ENCODE measurements around the gene AHCYL1.

The AHCYL1 gene

DNA sequence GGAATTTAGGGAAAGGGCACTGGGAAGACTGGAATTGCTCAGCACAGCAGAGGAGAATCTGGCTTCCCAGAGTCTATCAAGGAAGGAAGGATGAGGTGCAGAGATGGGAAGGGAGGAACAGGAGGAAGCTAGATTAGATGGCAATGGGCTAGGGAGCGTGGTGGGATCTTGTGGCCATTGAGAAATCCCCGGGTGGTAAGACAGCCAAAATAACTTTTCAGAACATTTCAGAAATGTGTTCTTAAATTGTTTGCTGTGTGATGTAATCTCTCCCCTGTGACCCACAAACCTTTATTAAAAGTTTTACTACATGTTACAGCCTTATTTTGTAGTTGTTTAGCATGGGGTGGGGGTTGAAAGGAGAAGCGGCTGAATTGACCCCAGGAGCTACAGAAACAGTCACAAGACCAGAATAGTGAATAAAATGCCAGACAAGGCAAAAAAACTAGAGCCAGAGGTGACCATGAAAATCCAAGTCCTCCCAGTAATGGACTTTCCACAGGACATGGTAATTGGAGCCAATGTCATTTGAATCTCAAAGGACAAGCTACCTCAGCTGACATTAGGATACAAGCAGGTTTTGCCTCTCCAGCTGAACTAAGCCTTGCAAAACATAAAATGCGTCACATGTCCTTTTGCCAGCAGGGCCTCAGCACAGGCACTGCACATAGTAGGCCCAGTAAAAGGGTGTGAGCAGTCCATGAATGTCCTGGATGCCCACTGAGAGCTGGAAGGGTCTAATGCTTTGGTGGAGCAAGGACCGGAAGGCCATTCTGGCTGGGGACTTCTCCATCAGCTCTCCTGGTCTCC, 980 bp upstream of the AHCYL1 start:
- Histone ChIP-seq H3K36me3 (ENCODE audit: control insufficient read depth, insufficient read depth, low read length) (peaks cover 4% of the 10 kb centered on the region), H3K9me3 (ENCODE audit: control insufficient read depth, low read length) (no peaks in the 10 kb centered on the region), H3K27ac (ENCODE audit: insufficient read depth, low read depth, low read length, poor library complexity, severe bottlenecking) (no peak overlapping the region), H3K4me1 (ENCODE audit: control insufficient read depth, insufficient read depth, low read length) (peaks cover 17% of the 10 kb centered on the region), H3K4me3 (ENCODE audit: insufficient read depth, low read depth, low read length) (no peak overlapping the region), H3K27me3 (ENCODE audit: control insufficient read depth, insufficient read depth, low read length, poor library complexity, severe bottlenecking) (no peaks in the 10 kb centered on the region)
- 96% methylated on average over 5 of the region's 5 CpGs for WGBS, 2 experiments

- Histone ChIP-seq H3K4me3 (ENCODE audit: insufficient read depth, low read depth, low read length) (no peak overlapping the region), H3K36me3 (ENCODE audit: control insufficient read depth, insufficient read depth, low read length) (peaks cover 5% of the 10 kb centered on the region), H3K27ac (ENCODE audit: insufficient read depth, low read depth, low read length, poor library complexity, severe bottlenecking) (no peak overlapping the region), H3K27me3 (ENCODE audit: control insufficient read depth, insufficient read depth, low read length, poor library complexity, severe bottlenecking) (no peaks in the 10 kb centered on the region), H3K9me3 (ENCODE audit: control insufficient read depth, low read length) (no peaks in the 10 kb centered on the region), H3K4me1 (ENCODE audit: control insufficient read depth, insufficient read depth, low read length) (peaks cover 17% of the 10 kb centered on the region)
- 25 to 27% methylated on average over 7 of the region's 7 CpGs for WGBS, 2 experiments
Measured at GRCh38 chr1:109984190-109984455, 442 bp upstream of the AHCYL1 start.

DNA sequence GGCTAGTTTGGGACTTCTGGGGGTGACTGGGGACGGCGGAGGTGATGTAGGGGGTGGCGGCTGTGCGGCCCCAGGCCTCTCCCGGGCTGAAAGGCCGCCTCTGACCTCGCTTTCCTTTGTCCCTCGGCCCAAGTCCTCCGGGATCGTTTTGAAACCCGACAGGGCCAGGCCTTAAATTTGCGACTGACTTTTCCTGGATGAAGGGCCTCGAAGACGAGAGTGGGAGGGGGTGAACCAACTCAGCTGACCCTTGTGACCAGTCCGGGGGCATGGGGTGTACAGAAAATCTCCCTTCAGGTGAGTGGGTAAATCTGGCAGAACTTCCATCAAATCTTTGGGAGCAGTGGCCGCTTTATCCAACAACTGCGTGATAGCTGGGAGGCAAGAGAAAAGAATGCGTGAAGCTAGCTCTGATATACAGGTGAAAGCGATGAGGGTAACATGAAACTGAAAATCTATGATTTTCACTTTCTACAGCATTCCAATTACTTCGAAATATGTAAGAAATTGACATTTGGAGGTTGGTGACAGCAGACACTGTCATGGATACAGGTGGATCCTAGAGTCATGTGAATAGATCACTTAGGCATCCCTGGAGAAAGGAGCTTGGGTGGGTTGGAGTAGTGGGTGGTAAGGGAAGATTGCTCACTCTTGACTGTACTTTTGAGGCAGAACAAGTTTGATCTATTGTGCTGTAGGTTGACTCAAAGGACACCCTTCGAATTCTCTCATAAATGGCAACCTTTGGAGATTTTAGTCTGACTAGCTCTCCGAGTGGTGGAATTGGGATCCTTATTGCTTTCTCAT, 885 bp downstream of the AHCYL1 start:
- peak overlapping the region; percentile 94 for H3K27ac ChIP-seq (ENCODE audit: insufficient read depth, low read depth, low read length, poor library complexity, severe bottlenecking)

GRCh38 chr1:109986054-109986444, 1.5 kb downstream of the AHCYL1 start:
- Histone ChIP-seq H3K27me3 (ENCODE audit: control insufficient read depth, insufficient read depth, low read length, poor library complexity, severe bottlenecking) (no peaks in the 10 kb centered on the region), H3K27ac (ENCODE audit: insufficient read depth, low read depth, low read length, poor library complexity, severe bottlenecking) (no peak overlapping the region), H3K36me3 (ENCODE audit: control insufficient read depth, insufficient read depth, low read length) (peaks cover 8% of the 10 kb centered on the region), H3K4me3 (ENCODE audit: insufficient read depth, low read depth, low read length) (peak overlapping the region; percentile 90), H3K9me3 (ENCODE audit: control insufficient read depth, low read length) (no peaks in the 10 kb centered on the region), H3K4me1 (ENCODE audit: control insufficient read depth, insufficient read depth, low read length) (peaks cover 17% of the 10 kb centered on the region)
- 88 to 94% methylated on average over 3 of the region's 3 CpGs for WGBS, 2 experiments

More for the DNA sequence above, 885 bp downstream of the AHCYL1 start:
- Histone ChIP-seq H3K27me3 (ENCODE audit: control insufficient read depth, insufficient read depth, low read length, poor library complexity, severe bottlenecking) (no peaks in the 10 kb centered on the region), H3K9me3 (ENCODE audit: control insufficient read depth, low read length) (no peaks in the 10 kb centered on the region), H3K36me3 (ENCODE audit: control insufficient read depth, insufficient read depth, low read length) (peaks cover 8% of the 10 kb centered on the region), H3K4me1 (ENCODE audit: control insufficient read depth, insufficient read depth, low read length) (peaks cover 17% of the 10 kb centered on the region), H3K4me3 (ENCODE audit: insufficient read depth, low read depth, low read length) (peak overlapping the region; percentile 90)
- WGBS, 2 experiments = 11 to 12% methylated on average over 21 to 22 of the region's 22 CpGs

- Histone ChIP-seq H3K4me1 (ENCODE audit: control insufficient read depth, insufficient read depth, low read length) (peaks cover 17% of the 10 kb centered on the region), H3K9me3 (ENCODE audit: control insufficient read depth, low read length) (no peaks in the 10 kb centered on the region), H3K27ac (ENCODE audit: insufficient read depth, low read depth, low read length, poor library complexity, severe bottlenecking) (no peak overlapping the region), H3K27me3 (ENCODE audit: control insufficient read depth, insufficient read depth, low read length, poor library complexity, severe bottlenecking) (no peaks in the 10 kb centered on the region), H3K36me3 (ENCODE audit: control insufficient read depth, insufficient read depth, low read length) (peaks cover 8% of the 10 kb centered on the region), H3K4me3 (ENCODE audit: insufficient read depth, low read depth, low read length) (no peak overlapping the region)
- WGBS, 2 experiments = 91 to 99% methylated on average over 3 of the region's 3 CpGs
Measured at GRCh38 chr1:109988349-109988914, 3.9 kb downstream of the AHCYL1 start.

DNA sequence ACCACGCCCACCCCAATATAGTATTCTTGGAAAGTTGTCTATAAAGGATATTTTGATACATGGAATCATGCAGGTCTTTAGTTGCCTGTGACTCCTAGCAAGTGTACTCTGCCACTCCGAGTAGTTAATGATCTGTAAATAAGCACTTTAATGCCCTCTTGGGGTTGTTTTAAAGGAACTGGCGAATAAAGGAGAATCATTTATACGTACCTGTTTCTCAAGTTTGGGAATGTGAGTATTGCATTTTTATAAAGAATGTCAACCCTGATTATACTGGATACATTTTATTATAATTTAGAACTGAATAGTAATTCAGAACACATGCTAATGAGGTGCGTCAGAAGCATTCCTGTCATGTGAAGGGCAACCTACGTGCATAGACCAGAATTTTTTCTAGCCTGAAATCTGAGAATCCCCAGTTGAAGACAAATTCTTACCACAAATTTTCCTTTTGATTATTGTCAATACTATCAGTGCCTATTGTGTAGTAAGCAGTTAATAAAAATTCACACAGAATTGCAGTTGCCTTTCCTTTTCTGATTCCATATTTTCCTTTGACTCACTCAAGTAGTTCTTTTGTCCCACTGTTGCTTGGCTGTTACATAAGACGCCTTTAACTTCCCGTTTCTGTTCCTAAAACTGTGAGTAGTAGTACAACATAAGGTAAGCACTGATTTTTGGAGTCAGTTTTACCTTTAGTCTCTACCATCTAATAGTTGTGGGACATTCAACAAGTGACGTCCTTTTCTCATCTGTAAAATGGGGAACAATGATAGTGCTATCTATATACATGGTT, 5.1 kb downstream of the AHCYL1 start:
- no peak overlapping the region for H3K27ac ChIP-seq (ENCODE audit: insufficient read depth, low read depth, low read length, poor library complexity, severe bottlenecking)

DNA sequence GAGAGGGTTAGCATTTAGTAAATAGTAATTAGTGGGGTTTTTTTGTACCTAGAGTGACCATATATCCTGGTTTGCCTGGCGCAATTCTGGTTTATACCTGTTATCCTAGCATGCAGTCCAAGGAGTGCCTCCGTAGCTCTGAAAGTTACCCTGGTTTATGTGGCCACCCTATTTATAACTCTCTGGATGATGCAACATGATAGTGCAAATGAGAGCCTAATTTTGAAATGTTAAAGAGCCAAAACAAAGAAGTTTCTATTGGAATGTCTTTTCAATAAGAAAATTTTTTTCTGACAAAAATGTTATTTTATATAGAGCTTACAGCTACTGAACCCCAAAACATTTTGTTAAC, 5.7 kb downstream of the AHCYL1 start:
- H3K27ac ChIP-seq (ENCODE audit: insufficient read depth, low read depth, low read length, poor library complexity, severe bottlenecking) = no peak overlapping the region
- peaks cover 17% of the 10 kb centered on the region for H3K4me1 ChIP-seq (ENCODE audit: control insufficient read depth, insufficient read depth, low read length)
- H3K9me3 ChIP-seq (ENCODE audit: control insufficient read depth, low read length) = no peaks in the 10 kb centered on the region
- no peak overlapping the region for H3K4me3 ChIP-seq (ENCODE audit: insufficient read depth, low read depth, low read length)
- peaks cover 8% of the 10 kb centered on the region for H3K36me3 ChIP-seq (ENCODE audit: control insufficient read depth, insufficient read depth, low read length)
- no peaks in the 10 kb centered on the region for H3K27me3 ChIP-seq (ENCODE audit: control insufficient read depth, insufficient read depth, low read length, poor library complexity, severe bottlenecking)
- WGBS, 2 experiments = 95 to 97% methylated on average over 2 of the region's 2 CpGs

More for the DNA sequence above, 5.1 kb downstream of the AHCYL1 start:
- Histone ChIP-seq H3K4me3 (ENCODE audit: insufficient read depth, low read depth, low read length) (no peak overlapping the region), H3K27me3 (ENCODE audit: control insufficient read depth, insufficient read depth, low read length, poor library complexity, severe bottlenecking) (no peaks in the 10 kb centered on the region), H3K9me3 (ENCODE audit: control insufficient read depth, low read length) (no peaks in the 10 kb centered on the region), H3K36me3 (ENCODE audit: control insufficient read depth, insufficient read depth, low read length) (peaks cover 8% of the 10 kb centered on the region), H3K4me1 (ENCODE audit: control insufficient read depth, insufficient read depth, low read length) (peaks cover 17% of the 10 kb centered on the region)
- 97 to 98% methylated on average over 9 of the region's 9 CpGs for WGBS, 2 experiments

DNA sequence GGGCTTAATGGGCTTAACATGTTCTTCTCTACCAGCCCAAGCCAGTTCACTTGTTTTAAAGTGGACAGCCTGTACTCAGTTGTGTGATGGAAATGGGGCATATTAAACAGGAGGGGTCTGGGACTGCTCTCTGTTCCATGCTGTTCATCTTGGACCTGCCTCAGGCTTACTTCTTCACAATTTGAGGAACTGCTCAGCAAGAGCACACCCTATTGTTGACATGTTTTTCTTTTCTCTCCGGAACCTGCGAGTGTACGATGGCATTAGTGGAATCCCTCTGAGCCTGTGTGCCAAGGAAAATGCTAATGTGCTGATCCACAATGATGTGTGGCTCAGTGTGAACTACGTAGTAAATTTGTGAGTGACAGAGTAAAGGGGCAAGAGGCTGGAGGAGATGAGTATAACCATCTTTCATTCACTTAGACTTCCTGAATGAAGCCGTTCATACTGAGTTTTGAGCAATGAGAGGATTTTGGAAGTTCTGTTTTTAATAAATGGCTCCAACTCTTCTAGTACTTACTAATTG, 6.9 kb downstream of the AHCYL1 start:
- Histone ChIP-seq H3K9me3 (ENCODE audit: control insufficient read depth, low read length) (no peaks in the 10 kb centered on the region), H3K4me3 (ENCODE audit: insufficient read depth, low read depth, low read length) (no peak overlapping the region), H3K4me1 (ENCODE audit: control insufficient read depth, insufficient read depth, low read length) (peaks cover 10% of the 10 kb centered on the region), H3K27ac (ENCODE audit: insufficient read depth, low read depth, low read length, poor library complexity, severe bottlenecking) (no peak overlapping the region), H3K27me3 (ENCODE audit: control insufficient read depth, insufficient read depth, low read length, poor library complexity, severe bottlenecking) (no peaks in the 10 kb centered on the region), H3K36me3 (ENCODE audit: control insufficient read depth, insufficient read depth, low read length) (peaks cover 8% of the 10 kb centered on the region)
- WGBS, 2 experiments = 75% methylated on average over 5 of the region's 5 CpGs

DNA sequence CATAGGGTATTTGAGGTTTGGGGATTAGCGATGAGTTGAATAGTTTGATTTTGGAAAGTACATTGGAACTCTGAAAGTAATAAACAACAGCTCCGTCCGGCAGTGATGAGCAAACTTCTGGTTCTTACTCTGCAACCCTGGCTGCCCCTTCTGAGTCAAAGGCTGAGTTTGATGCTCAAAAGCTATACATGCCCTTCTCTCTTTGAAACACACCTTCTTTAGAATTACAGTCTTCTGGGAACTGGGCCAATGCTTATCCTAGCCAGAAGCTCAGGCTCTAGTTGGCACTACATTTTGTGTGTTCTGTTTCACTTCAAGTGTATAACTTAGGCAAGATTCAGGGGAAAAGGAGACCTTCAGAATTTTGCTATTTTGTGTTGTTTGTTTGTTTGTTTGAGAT, 9.3 kb downstream of the AHCYL1 start:
- Histone ChIP-seq H3K4me3 (ENCODE audit: insufficient read depth, low read depth, low read length) (no peak overlapping the region), H3K36me3 (ENCODE audit: control insufficient read depth, insufficient read depth, low read length) (peaks cover 2% of the 10 kb centered on the region)

More for the DNA sequence above, 9.3 kb downstream of the AHCYL1 start:
- H3K4me1 ChIP-seq (ENCODE audit: control insufficient read depth, insufficient read depth, low read length) = no peaks in the 10 kb centered on the region
- no peak overlapping the region for H3K27ac ChIP-seq (ENCODE audit: insufficient read depth, low read depth, low read length, poor library complexity, severe bottlenecking)
- H3K27me3 ChIP-seq (ENCODE audit: control insufficient read depth, insufficient read depth, low read length, poor library complexity, severe bottlenecking) = no peaks in the 10 kb centered on the region
- 94 to 96% methylated on average over 3 of the region's 3 CpGs for WGBS, 2 experiments
- H3K9me3 ChIP-seq (ENCODE audit: control insufficient read depth, low read length) = no peaks in the 10 kb centered on the region

Data from ectodermal cell (in vitro differentiated cells).